T-helper 2 cell treated with Interferon-gamma antibody and Interleukin-4, amounts not matched to agents 100 ng/mL and 5 ng/mL, for 36 hours (primary cell): ENCODE data around the gene ENO1. TPM values are rescaled to one million over a fixed set of nuclear protein-coding genes. Genes with fewer than 3 reads are reported as not detected.

Experiments
- intact Hi-C: fragments of 100-400 bp; cut with micrococcal nuclease; formaldehyde crosslinking; loops from one replicate; pipeline ENCODE4 v1.15.1; 2023
- total RNA-seq: library from RNA; stranded (reverse); gene quantifications from 2 replicates; pipeline ENCODE4 v1.2.3, GENCODE V29; 2022

ENO1 gene
- total RNA-seq, 1 donor from 2014 or later: 3,101 TPM

- intact Hi-C loops: loop anchor here (2.0 kb wide), 2 partner anchors 85 to 115 kb away; no protein-coding TSS in a partner anchor
Observed at GRCh38 chr1:8816264-8816663, 62.2 kb downstream of the ENO1 start.

DNA sequence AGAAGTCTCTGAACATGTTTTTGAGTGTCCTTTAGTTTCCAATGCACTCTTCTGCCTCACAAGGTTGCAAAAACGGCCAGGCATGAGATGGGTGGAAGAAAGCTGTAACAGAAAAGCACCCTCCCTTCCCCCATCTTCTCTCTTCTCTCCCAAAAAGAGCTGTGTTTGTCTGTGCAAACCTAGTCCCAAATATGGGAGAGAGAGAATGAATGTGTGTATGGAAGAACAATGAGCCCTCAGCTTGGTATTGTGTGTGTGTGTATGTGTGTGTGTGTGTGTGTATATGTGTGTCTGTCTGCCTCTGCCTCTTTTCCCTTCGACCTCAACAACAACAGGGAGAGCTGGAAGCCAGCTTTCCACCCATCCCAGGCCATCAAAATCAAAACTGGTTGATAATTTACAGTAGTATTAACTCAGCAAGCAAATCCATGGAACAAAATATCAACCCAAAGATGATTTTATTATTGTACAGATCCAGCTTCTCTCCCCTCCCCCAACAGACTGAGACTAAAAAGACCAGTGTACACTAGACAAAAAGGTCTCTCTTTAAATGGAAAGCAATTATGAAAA, 62.8 kb downstream of the ENO1 start:
- intact Hi-C loops: loop anchor here (2.0 kb wide), 2 partner anchors 85 to 115 kb away; no protein-coding TSS in a partner anchor

- intact Hi-C loops: no loop called here
Observed at GRCh38 chr1:8814865-8815264, 63.6 kb downstream of the ENO1 start.

GRCh38 chr1:8813991-8814390, 64.5 kb downstream of the ENO1 start:
- intact Hi-C loops: no loop called here

DNA sequence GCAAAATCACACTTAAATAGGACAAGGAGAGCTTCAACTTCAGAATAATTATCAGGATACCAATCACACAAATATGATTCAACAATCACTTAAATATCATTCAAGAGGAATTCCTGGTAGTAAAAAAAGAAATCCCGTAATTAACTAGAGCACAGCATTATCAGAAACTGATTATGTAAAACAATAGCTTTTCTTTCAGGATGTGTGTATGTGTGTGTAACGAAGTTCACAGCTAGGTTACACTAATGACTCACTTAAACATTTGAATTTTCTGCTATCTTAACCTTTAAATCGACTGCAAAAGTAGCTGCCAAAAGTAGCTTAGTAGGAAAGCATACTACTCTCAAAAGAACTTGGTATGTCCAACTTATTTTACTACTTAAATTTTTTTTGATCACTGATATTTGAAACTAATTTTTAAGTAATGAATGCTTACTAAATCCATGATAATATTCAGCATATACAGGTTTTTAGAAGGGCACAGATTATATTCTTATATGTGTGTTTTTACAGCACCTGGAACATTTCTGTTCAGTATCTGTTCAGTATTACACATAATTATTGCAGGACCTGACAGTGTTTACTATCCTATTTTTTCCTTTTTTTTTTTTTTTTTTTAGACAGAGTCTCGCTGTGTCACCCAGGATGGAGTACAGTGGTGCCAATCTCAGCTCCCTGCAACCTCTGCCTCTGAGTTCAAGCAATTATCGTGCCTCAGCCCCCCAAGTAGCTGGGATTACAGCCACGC, 65.3 kb downstream of the ENO1 start:
- intact Hi-C loops: no loop called here

GRCh38 chr1:8812081-8812480, 66.4 kb downstream of the ENO1 start:
- intact Hi-C loops: no loop called here

Other genes with a start within 250 kb of the ENO1 start
- gene RERE, start 61.0 kb downstream of the ENO1 start, total RNA-seq: 76.0 and 77.0 TPM in 2 replicates
- gene CA6, start 67.2 kb upstream of the ENO1 start, total RNA-seq: 0.36 and 0.55 TPM in 2 replicates
- gene SLC2A7, start 147.7 kb upstream of the ENO1 start, total RNA-seq: not detected in 2 replicates
- gene SLC2A5, start 190.9 kb upstream of the ENO1 start, total RNA-seq: 0.05 TPM in 1 of 2 replicates, not detected in the other